Activated CD8-positive, alpha-beta T cell treated with anti-CD3 and anti-CD28 coated beads for 36 hours (primary cell): Measurements from ENCODE around the gene LUZP2. TPM values are rescaled to one million over a fixed set of nuclear protein-coding genes. Genes with fewer than 3 reads are reported as not detected.

Experiments
- ATAC-seq: fragments of 200-7000 bp; cut with Tn5 transposase; one replicate; pipeline ENCODE4 v1.10.0; 2021; ENCODE audit warnings: mild to moderate bottlenecking, moderate library complexity
- CTCF ChIA-PET: fragments of 350-600 bp; sonication (Branson Sonifier 250); formaldehyde crosslinking; loops from one replicate; lab custom pipeline; 2021; ENCODE audit warnings: antibody characterized with exemption; lab: Charles Lee
- POLR2A ChIA-PET: fragments of 350-600 bp; sonication (Branson Sonifier 250); formaldehyde crosslinking; loops from one replicate; lab custom pipeline; 2021; ENCODE audit warnings: antibody characterized with exemption; lab: Charles Lee
- DNase-seq: peaks from one replicate; pipeline ENCODE4 v3.0.0-alpha.2; 2020
- H3K27ac Mint-ChIP-seq: one replicate; pipeline ENCODE4 v1.8.0; 2021; ENCODE audit warnings: mild to moderate bottlenecking, mixed read lengths
- H3K27me3 Mint-ChIP-seq: one replicate; pipeline ENCODE4 v1.8.0; 2021; ENCODE audit warnings: mixed read lengths
- H3K36me3 Mint-ChIP-seq: one replicate; pipeline ENCODE4 v1.8.0; 2021; ENCODE audit warnings: low read depth, mixed read lengths
- H3K4me1 Mint-ChIP-seq: one replicate; pipeline ENCODE4 v1.8.0; 2021; ENCODE audit warnings: low read depth, mixed read lengths
- H3K4me3 Mint-ChIP-seq: one replicate; pipeline ENCODE4 v1.8.0; 2021; ENCODE audit warnings: mild to moderate bottlenecking, moderate library complexity, mixed read lengths
- H3K9me3 Mint-ChIP-seq: one replicate; pipeline ENCODE4 v1.8.0; 2021; ENCODE audit warnings: mixed read lengths
- intact Hi-C: fragments of 100-400 bp; cut with micrococcal nuclease; formaldehyde crosslinking; loops from one replicate; pipeline ENCODE4 v1.10.0; 2022
- total RNA-seq, 2 experiments: library from RNA; stranded (reverse); gene quantifications; one replicate each; pipeline ENCODE4 v1.2.3, GENCODE V29; 2021
- TF ChIP-seq, protein P1 (sequence below): fragments of 200-600 bp; IDR thresholded peaks from one replicate; pipeline ENCODE4 v1.8.0; 2022; ENCODE audit warnings: antibody characterized with exemption, mild to moderate bottlenecking

Gene LUZP2
- total RNA-seq, 2 experiments from 2014 or later, result not detected

GRCh38 chr11:25068451-25068850, 571.6 kb downstream of the LUZP2 start:
- Mint-ChIP-seq H3K27ac (no peak overlapping the region), H3K4me1 (no peaks in the 10 kb centered on the region), H3K4me3 (no peak overlapping the region), H3K36me3 (no peaks in the 10 kb centered on the region), H3K9me3 (peaks cover 12% of the 10 kb centered on the region), H3K27me3 (no peaks in the 10 kb centered on the region)
- TF ChIP-seq, protein P1, sequence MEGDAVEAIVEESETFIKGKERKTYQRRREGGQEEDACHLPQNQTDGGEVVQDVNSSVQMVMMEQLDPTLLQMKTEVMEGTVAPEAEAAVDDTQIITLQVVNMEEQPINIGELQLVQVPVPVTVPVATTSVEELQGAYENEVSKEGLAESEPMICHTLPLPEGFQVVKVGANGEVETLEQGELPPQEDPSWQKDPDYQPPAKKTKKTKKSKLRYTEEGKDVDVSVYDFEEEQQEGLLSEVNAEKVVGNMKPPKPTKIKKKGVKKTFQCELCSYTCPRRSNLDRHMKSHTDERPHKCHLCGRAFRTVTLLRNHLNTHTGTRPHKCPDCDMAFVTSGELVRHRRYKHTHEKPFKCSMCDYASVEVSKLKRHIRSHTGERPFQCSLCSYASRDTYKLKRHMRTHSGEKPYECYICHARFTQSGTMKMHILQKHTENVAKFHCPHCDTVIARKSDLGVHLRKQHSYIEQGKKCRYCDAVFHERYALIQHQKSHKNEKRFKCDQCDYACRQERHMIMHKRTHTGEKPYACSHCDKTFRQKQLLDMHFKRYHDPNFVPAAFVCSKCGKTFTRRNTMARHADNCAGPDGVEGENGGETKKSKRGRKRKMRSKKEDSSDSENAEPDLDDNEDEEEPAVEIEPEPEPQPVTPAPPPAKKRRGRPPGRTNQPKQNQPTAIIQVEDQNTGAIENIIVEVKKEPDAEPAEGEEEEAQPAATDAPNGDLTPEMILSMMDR, result no peak
- CTCF ChIA-PET, result no interaction called here
- intact Hi-C loops, result no loop called here
- ATAC-seq (no peak), DNase-seq (no peak)
- POLR2A ChIA-PET, result no interaction called here

- TF ChIP-seq, protein P1, result no peak
- POLR2A ChIA-PET, result no interaction called here
These were observed 597.4 kb downstream of the LUZP2 start for GRCh38 chr11:25094085-25094802.

DNA sequence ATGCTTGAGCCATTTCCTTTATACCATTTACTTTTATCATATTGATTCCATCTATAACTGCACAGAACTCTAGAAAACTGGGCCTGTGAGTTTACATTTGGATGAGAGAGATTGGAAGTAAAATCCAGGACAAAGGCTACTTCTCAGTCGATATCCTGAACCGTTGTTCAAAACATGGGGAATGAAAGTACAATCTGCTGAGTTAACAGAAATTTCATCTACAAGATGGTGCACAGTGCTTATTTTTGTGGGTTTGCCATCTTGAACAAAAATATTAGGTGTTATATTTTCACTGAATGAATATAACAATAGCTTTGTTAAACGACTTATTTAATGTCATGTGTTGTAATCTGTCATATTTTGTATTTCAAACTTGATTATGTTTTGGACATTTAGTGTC, 622.6 kb downstream of the LUZP2 start:
- Mint-ChIP-seq H3K4me3 (no peak overlapping the region), H3K36me3 (no peaks in the 10 kb centered on the region), H3K27me3 (no peaks in the 10 kb centered on the region), H3K9me3 (peaks cover 16% of the 10 kb centered on the region), H3K27ac (no peak overlapping the region), H3K4me1 (no peaks in the 10 kb centered on the region)
- intact Hi-C loops, result no loop called here
- POLR2A ChIA-PET, result no interaction called here
- TF ChIP-seq, protein P1, result no peak
- CTCF ChIA-PET, result no interaction called here
- ATAC-seq, result no peak
- DNase-seq, result no peak

More at GRCh38 chr11:25094085-25094802, 597.4 kb downstream of the LUZP2 start:
- no peaks in the 10 kb centered on the region for H3K4me1 Mint-ChIP-seq
- CTCF ChIA-PET, result no interaction called here
- H3K4me3 Mint-ChIP-seq, result no peak overlapping the region
- no peak overlapping the region for H3K27ac Mint-ChIP-seq
- DNase-seq (no peak), ATAC-seq (no peak)
- no peaks in the 10 kb centered on the region for H3K36me3 Mint-ChIP-seq
- peaks cover 2% of the 10 kb centered on the region for H3K9me3 Mint-ChIP-seq
- no peaks in the 10 kb centered on the region for H3K27me3 Mint-ChIP-seq
- intact Hi-C loops, result no loop called here
